Posterior vena cava (tissue), 2 donors: ENCODE results near the gene IFI27L2. TPM values are rescaled to one million over a fixed set of nuclear protein-coding genes. Genes with fewer than 3 reads are reported as not detected.

Source experiments
- DNase-seq: peaks from one replicate; pipeline ENCODE4 v3.0.0-alpha.2; 2020; ENCODE audit warnings: low spot score
- intact Hi-C, 2 donors: fragments of 100-400 bp; cut with DNase I; formaldehyde crosslinking; loops; one replicate each; pipeline versions ENCODE4 v1.14.1 to v1.14.2; 2022 to 2023
- total RNA-seq, 2 donors: library from RNA; stranded (reverse); fragmentation: NEBNext Ultra II Directional; extraction: Animal tissue kit (Norgen Biotek cat#: 25700); gene quantifications; one replicate each; pipeline ENCODE4 v1.2.1, GENCODE V29; 2021
- donor health status: DM: yes; HTN: yes; CAD: no.
- donor health status: DM: yes; HTN: yes; CAD: no.

The IFI27L2 gene
- total RNA-seq, 2 donors from 2014 or later, result 39.7 to 43.1 TPM

GRCh38 chr14:94079891-94080620 is 49.3 kb downstream of the IFI27L2 start:
- intact Hi-C loops, result no loop called here
- DNase-seq, result no peak

DNA sequence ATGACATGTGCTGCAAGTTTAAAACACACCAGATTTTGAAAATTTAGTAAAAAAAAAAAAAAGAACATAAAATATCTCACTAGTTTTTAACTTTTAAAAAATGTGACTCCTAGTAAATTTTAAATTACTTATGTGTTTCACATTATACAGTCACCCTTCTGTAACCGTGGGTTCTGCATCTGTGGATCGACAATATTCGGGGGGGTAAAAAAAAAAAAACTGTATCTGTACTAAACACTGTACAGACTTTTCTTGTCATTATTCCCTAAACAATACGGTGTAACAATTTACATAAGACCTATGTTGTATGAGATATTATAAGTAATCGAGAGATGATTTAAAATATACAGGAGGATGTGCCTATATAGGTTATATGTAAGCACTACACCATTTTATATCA is 51.6 kb downstream of the IFI27L2 start:
- DNase-seq, result no peak
- intact Hi-C loops, result no loop called here

Other genes starting within 250 kb of the IFI27L2 start
- not detected for gene FAM181A, start 202.3 kb downstream of the IFI27L2 start, total RNA-seq
- gene ASB2, start 153.0 kb downstream of the IFI27L2 start, total RNA-seq, result 10 to 100 TPM; 60.0 to 66.5 TPM
- gene CCDC197, start 132.3 kb downstream of the IFI27L2 start, total RNA-seq, result not detected
- gene OTUB2, start 103.3 kb downstream of the IFI27L2 start, total RNA-seq, result 1 to 10 TPM in 1 of 2 donors, under 1 TPM in 1; 0.37 to 1.2 TPM
- gene DDX24, start 48.4 kb downstream of the IFI27L2 start, total RNA-seq, result 100 to 1,000 TPM; 166 to 175 TPM
- 10 to 100 TPM; 11.2 to 21.7 TPM for gene IFI27L1, start 48.3 kb downstream of the IFI27L2 start, total RNA-seq
- gene IFI27, start 18.9 kb downstream of the IFI27L2 start, total RNA-seq, result 100 to 1,000 TPM; 122 to 282 TPM
- under 1 TPM; 0.32 to 0.38 TPM for gene PPP4R4, start 44.7 kb upstream of the IFI27L2 start, total RNA-seq
- not detected for gene SERPINA10, start 163.7 kb upstream of the IFI27L2 start, total RNA-seq
- not detected for gene SERPINA6, start 193.7 kb upstream of the IFI27L2 start, total RNA-seq
- not detected for gene SERPINA2, start 237.1 kb upstream of the IFI27L2 start, total RNA-seq